AG10803 (cell line): ENCODE data around the gene KCNT1.

ENCODE experiments used
- DNase-seq: peaks from one replicate; pipeline ENCODE4 v3.0.0; 2010; ENCODE audit warnings: low read depth
- H3K4me3 ChIP-seq: 2 replicates; pipeline ENCODE4 v1.5.1; 2011; ENCODE audit warnings: mild to moderate bottlenecking, low read length, control low read depth
- TF ChIP-seq, protein P1 (sequence below): conservative IDR thresholded peaks from 2 replicates; pipeline ENCODE4 v1.5.1; 2011; ENCODE audit warnings: mild to moderate bottlenecking, low read length, control low read depth, inconsistent platforms

KCNT1 gene

DNA sequence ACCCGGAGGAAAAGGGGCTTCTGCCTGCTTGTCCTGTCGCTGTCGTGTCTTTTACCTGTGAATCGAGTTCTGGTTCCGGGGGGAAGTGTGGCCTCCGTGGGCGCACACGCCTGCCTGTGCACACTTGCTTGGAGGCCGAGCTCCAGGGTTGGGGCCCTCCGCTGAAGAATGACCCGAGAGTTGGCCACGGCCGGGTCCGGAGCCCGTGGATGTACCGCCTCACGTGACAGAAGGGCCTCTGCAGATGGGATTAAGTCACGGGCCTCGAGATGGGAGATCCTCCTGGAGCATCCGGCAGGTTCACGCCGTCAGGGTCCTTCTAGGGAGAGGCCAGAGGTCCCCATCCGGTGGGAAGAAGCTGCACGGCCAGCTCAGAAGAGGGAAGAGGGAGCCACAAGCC is 81.0 kb downstream of the KCNT1 start:
- DNase-seq = no peak
- TF ChIP-seq, protein P1, sequence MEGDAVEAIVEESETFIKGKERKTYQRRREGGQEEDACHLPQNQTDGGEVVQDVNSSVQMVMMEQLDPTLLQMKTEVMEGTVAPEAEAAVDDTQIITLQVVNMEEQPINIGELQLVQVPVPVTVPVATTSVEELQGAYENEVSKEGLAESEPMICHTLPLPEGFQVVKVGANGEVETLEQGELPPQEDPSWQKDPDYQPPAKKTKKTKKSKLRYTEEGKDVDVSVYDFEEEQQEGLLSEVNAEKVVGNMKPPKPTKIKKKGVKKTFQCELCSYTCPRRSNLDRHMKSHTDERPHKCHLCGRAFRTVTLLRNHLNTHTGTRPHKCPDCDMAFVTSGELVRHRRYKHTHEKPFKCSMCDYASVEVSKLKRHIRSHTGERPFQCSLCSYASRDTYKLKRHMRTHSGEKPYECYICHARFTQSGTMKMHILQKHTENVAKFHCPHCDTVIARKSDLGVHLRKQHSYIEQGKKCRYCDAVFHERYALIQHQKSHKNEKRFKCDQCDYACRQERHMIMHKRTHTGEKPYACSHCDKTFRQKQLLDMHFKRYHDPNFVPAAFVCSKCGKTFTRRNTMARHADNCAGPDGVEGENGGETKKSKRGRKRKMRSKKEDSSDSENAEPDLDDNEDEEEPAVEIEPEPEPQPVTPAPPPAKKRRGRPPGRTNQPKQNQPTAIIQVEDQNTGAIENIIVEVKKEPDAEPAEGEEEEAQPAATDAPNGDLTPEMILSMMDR = no peak
- no peak overlapping the region for H3K4me3 ChIP-seq

DNA sequence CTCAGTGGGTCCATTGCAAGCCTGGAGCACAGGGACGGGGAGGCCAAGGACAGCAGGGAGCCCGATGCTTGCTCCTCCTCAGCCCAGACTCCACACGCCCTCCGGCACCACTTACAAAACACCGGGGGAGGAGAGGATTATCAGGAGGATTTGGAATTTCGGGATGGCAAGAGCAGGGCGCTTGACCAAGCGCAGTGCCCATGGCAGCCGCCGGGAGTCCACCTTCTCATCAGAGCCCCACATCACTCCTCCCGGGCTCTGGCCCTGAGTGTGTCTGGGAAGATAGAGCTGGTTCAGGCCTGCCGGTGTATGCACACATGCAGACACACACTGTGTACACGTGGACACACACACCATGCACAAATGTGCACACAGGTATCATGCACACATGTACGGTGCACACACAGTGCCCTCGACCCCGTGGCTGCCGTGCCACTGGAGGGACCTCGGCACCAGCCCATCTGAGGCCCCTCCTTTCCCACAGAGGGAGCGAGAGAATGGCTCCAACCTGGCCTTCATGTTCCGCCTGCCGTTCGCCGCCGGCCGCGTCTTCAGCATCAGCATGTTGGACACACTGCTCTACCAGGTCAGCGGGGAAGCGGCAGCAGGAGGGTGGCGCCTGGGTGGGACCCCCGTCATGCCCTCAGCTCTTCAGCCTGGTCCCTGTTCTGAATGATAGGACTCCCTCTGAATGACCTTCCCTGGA is 81.7 kb downstream of the KCNT1 start:
- no peak overlapping the region for H3K4me3 ChIP-seq
- no peak for DNase-seq
- TF ChIP-seq, protein P1 = no peak

DNA sequence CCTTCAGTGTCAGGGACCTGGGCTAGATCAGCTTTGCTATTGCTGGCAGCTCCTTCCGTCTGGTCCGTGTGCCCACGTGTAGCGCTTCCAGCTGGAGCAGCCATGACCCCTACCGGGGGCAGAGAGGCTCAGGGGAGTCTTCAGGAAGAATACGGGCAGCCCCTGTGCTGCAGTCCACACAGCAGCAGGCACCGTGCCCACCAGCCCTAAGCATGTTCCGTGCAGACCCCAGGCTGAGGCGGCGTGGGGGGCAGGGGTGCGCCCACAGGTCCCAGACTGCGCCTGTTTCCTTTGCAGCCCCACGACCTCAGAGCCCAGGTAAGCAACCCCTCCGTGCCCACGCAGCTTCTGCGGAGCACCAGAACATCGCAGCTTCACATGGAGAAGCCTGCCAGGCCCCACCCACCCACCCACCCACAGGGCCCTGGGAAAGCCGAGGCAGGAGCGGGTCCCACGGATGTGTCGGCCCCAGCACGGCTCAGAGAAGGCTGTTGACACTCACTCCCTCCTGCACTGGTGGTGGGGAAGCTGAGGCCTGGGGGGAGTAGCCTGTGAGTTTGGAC is 83.1 kb downstream of the KCNT1 start:
- TF ChIP-seq, protein P1 = no peak
- DNase-seq = no peak
- H3K4me3 ChIP-seq = no peak overlapping the region

DNA sequence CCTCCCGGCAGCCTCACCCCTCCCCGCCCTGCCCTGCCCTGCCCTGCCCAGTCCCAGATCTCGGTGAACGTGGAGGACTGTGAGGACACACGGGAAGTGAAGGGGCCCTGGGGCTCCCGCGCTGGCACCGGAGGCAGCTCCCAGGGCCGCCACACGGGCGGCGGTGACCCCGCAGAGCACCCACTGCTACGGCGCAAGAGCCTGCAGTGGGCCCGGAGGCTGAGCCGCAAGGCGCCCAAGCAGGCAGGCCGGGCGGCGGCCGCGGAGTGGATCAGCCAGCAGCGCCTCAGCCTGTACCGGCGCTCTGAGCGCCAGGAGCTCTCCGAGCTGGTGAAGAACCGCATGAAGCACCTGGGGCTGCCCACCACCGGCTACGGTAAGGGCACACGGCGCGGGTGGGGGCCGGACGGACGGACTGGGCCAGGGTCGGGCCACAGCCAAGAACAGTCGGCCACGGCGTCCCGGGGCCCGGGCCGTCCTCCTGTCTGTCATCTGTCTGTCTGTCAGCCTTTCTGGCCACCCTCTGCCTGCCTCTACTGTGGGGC is 84.2 kb downstream of the KCNT1 start:
- no peak for DNase-seq
- TF ChIP-seq, protein P1 = no peak
- no peak overlapping the region for H3K4me3 ChIP-seq

DNA sequence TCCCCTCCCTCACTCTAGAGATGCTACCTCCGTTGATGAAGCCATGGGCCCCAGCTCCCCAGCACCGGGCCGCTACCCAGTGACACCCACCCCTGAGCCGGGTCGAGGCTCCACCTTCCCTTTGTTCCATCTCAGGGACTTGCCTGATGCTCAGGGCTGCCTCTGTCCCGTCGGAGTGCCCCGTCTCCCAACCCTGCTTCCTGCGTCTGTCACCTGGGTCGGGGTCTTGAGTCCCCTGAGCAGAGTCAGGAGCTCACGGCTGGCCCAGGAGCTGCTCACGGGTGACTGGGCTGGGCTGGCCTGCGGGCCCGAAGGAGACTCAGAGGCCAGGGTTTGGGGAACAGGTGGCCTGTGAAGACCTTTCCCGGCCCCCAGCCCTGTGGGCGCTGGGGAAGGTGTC is 85.3 kb downstream of the KCNT1 start:
- H3K4me3 ChIP-seq = no peak overlapping the region
- no peak for DNase-seq
- TF ChIP-seq, protein P1 = no peak

DNA sequence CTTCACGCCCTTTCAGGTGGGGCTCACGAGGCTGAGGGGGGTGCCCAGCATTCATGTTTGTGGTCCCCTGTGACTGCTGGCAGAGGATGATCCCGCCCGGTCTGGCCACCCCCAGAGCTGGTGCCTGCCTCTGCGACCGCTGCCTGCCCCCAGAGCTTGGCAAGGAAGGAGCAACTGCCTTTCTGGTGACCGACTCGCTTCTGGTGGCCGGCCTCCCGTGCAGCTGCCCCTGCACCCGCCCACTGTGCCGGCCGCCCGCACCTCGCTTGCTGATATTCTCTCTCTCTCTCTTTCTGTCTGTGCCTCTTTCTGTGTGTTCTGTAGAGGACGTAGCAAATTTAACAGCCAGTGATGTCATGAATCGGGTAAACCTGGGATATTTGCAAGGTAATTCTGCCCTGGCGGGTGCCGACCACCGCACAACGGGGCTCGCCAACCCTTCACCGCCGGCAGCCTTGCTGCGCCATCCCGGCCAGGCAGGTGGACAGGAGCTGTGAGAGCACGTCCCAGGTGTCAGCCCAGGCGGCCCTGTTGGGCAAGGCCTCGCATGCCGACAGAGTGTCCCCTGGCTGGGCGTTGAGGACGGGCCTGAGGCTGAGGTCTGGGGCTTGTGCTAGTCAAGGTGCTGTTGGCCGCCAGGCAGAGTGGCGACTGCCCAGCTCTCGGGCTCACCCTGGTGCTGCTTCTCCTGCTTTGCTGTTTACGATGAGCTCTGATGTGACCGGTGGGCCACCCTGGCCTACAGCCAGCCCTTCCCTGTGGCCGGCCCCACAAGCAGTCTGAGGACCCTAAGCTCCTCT is 86.0 kb downstream of the KCNT1 start:
- H3K4me3 ChIP-seq = no peak overlapping the region
- DNase-seq = no peak
- TF ChIP-seq, protein P1 = no peak
